K562 (cell line): Measurements from ENCODE around the gene PIF1. TPM values are rescaled to one million over a fixed set of nuclear protein-coding genes. Genes with fewer than 3 reads are reported as not detected.

Source experiments
- E2F5 ChIP-seq: sonication (generic); formaldehyde crosslinking; IDR thresholded peaks from 2 replicates; pipeline ENCODE4 v1.8.0; 2022; ENCODE audit warnings: mild to moderate bottlenecking, missing genetic modification reagents
- KDM4B ChIP-seq, 2 experiments: fragments of 450-650 bp in 1 of 2; sonication (generic) in 1 of 2; IDR thresholded peaks; 2 replicates each; pipeline ENCODE4 v1.6.1; 2016 to 2017; ENCODE audit warnings: borderline replicate concordance in 2 of 2, antibody characterized with exemption in 1 of 2, low read depth in 1 of 2, mild to moderate bottlenecking in 1 of 2
- MAZ ChIP-seq, 2 experiments: fragments of 450-650 bp in 1 of 2; sonication (generic) in 1 of 2; formaldehyde crosslinking; IDR thresholded peaks in 1 of 2; conservative IDR thresholded peaks in 1 of 2; 2 replicates each; pipeline versions ENCODE4 v1.4.0 to v1.5.0; 2020; ENCODE audit warnings: mild to moderate bottlenecking in 1 of 2, missing genetic modification reagents in 1 of 2
- NFRKB ChIP-seq: fragments of 450-650 bp; IDR thresholded peaks from 2 replicates; pipeline ENCODE4 v1.6.1; 2016; ENCODE audit warnings: low read depth
- RAD51 ChIP-seq: fragments of 450-650 bp; IDR thresholded peaks from 2 replicates; pipeline ENCODE4 v1.7.1; 2016; ENCODE audit warnings: low read depth, mild to moderate bottlenecking, borderline replicate concordance
- SETDB1 ChIP-seq: IDR thresholded peaks from one replicate; pipeline ENCODE4 v1.6.1; 2012; ENCODE audit warnings: low read length, control low read depth, inconsistent platforms
- TOE1 ChIP-seq, 2 experiments: fragments of 450-650 bp in 1 of 2; sonication (generic) in 1 of 2; formaldehyde crosslinking in 1 of 2; IDR thresholded peaks; 2 replicates each; pipeline versions ENCODE4 v1.7.1 to v1.8.0; 2016 to 2022; ENCODE audit warnings: borderline replicate concordance in 2 of 2, mild to moderate bottlenecking in 2 of 2, antibody characterized with exemption in 1 of 2, inconsistent platforms in 1 of 2, low read depth in 1 of 2, missing genetic modification reagents in 1 of 2, moderate library complexity in 1 of 2
- ZBTB2 ChIP-seq: fragments of 450-650 bp; IDR thresholded peaks from 2 replicates; pipeline ENCODE4 v1.6.1; 2016; ENCODE audit warnings: antibody characterized with exemption
- ZBTB43 ChIP-seq: sonication (generic); formaldehyde crosslinking; IDR thresholded peaks from 2 replicates; pipeline ENCODE4 v1.8.0; 2023; ENCODE audit warnings: mild to moderate bottlenecking, missing genetic modification reagents
- ZFP36 ChIP-seq: fragments of 150-350 bp; IDR thresholded peaks from 2 replicates; pipeline ENCODE4 v1.6.1; 2018; ENCODE audit warnings: low read length, low read depth; ENCODE audit not compliant: partially characterized antibody
- ZNF124 ChIP-seq: sonication (generic); formaldehyde crosslinking; IDR thresholded peaks from 2 replicates; pipeline ENCODE4 v1.8.1; 2022; ENCODE audit warnings: missing genetic modification reagents
- ZNF277 ChIP-seq: fragments of 250-450 bp; sonication (Bioruptor Pico); IDR thresholded peaks from 2 replicates; pipeline ENCODE4 v1.8.0; 2022; ENCODE audit warnings: inconsistent platforms, mild to moderate bottlenecking, moderate library complexity, borderline replicate concordance
- ZNF324 ChIP-seq: fragments of 250-450 bp; sonication (Bioruptor Pico); IDR thresholded peaks from 2 replicates; pipeline ENCODE4 v1.4.0; 2020; ENCODE audit warnings: mild to moderate bottlenecking
- polyA plus RNA-seq, 8 experiments: library from polyadenylated mRNA; depleted of rRNA in 4 of 8; stranded (reverse) in 5 of 8; unstranded in 3 of 8; fragments of >200 nt; fragmentation: Nextera tagmentation in 2 of 8; fragmentation: Illumina TruSeq in 1 of 8; extraction: Ambion mirVana in 2 of 8; extraction: Trizol in 1 of 8; gene quantifications; 2 replicates each; pipeline versions ENCODE4 v1.2.1 to v1.2.3, GENCODE V29; 2011 to 2014; ENCODE audit warnings: inconsistent platforms in 1 of 8, missing spikeins in 1 of 8
- total RNA-seq, 7 experiments: library from RNA; depleted of rRNA in 6 of 7; stranded (reverse); fragments of >200 nt in 6 of 7; fragmentation: Illumina TruSeq in 2 of 7; extraction: Trizol in 2 of 7; gene quantifications; 2 replicates each; pipeline versions ENCODE4 v1.2.1 to v1.2.3, GENCODE V29; 2011 to 2021; ENCODE audit warnings: low replicate concordance in 1 of 7

Gene PIF1
- total and polyA plus RNA-seq, 9 of the 15 experiments (the other 6 are each of a cell fraction or from before 2014, with no cell fraction given) = 1.1 to 37.9 (median 11.5) TPM

GRCh38 chr15:64857421-64857820 is 32.0 kb upstream of the PIF1 start (continued):
- TF ChIP-seq E2F5 (CRISPR knock-in tag) (no peak), MAZ (CRISPR knock-in tag; conservative IDR thresholded peaks at IDR 0.05 in 1 of 2, IDR thresholded peaks at IDR 0.05 in 1 of 2) (no peak), TOE1 (IDR thresholded peaks at IDR 0.05; ENCODE audit: borderline replicate concordance) (no peak), TOE1 (CRISPR knock-in tag; IDR thresholded peaks at IDR 0.05; ENCODE audit: borderline replicate concordance, low read depth) (no peak), RAD51 (no peak), ZNF324 (CRISPR knock-in tag) (no peak), NFRKB (no peak), ZBTB43 (CRISPR knock-in tag) (no peak), KDM4B (IDR thresholded peaks at IDR 0.05; ENCODE audit: borderline replicate concordance in 2 of 2, low read depth in 1 of 2) (no peak), ZFP36 (no peak), ZNF277 (CRISPR knock-in tag) (no peak), SETDB1 (no peak), ZBTB2 (no peak), ZNF124 (CRISPR knock-in tag) (no peak)
